Retinal pigment epithelial cell (primary cell): ENCODE data around the gene SPATA2L.
"Not testable (repeated sequence)": the region's sequence is repeated elsewhere in the genome, so short reads cannot be mapped to it uniquely, and the experiment has no call there.

Experiments
- DNase-seq: peaks from one replicate; pipeline ENCODE4 v3.0.0-alpha.2; 2010; ENCODE audit warnings: low read depth
- H3K4me3 ChIP-seq: 2 replicates; pipeline ENCODE4 v1.5.1; 2011; ENCODE audit warnings: mild to moderate bottlenecking, low read length, control low read depth, moderate library complexity
- CTCF ChIP-seq: conservative IDR thresholded peaks from 2 replicates; pipeline ENCODE4 v1.5.1; 2011; ENCODE audit warnings: low read depth, low read length, control low read depth, inconsistent platforms

Gene SPATA2L

GRCh38 chr16:89670496-89671431, 30.7 kb downstream of the SPATA2L start:
- H3K4me3 ChIP-seq = no peak overlapping the region
- no peak for TF ChIP-seq CTCF
- no peak for DNase-seq

GRCh38 chr16:89669755-89670154, 31.8 kb downstream of the SPATA2L start:
- TF ChIP-seq CTCF = no peak
- DNase-seq = no peak
- no peak overlapping the region for H3K4me3 ChIP-seq

GRCh38 chr16:89668790-89669158, 32.7 kb downstream of the SPATA2L start:
- TF ChIP-seq CTCF = no peak
- no peak for DNase-seq
- H3K4me3 ChIP-seq = no peak overlapping the region

- no peak for TF ChIP-seq CTCF
- DNase-seq = no peak
- H3K4me3 ChIP-seq = no peak overlapping the region
Observed at GRCh38 chr16:89667633-89668032, 33.9 kb downstream of the SPATA2L start.

GRCh38 chr16:89667000-89667399, 34.5 kb downstream of the SPATA2L start:
- not testable (repeated sequence) for H3K4me3 ChIP-seq, DNase-seq
- peak; percentile 47 for TF ChIP-seq CTCF

- DNase-seq, H3K4me3 ChIP-seq: not testable (repeated sequence)
Observed at GRCh38 chr16:89664238-89664637, 37.3 kb downstream of the SPATA2L start.

GRCh38 chr16:89661215-89661614, 40.3 kb downstream of the SPATA2L start:
- DNase-seq = no peak
- no peak for TF ChIP-seq CTCF
- no peak overlapping the region for H3K4me3 ChIP-seq
